COR-L47 (cell line): Measurements from ENCODE around the gene RUSF1.
"Not testable (repeated sequence)": the region's sequence is repeated elsewhere in the genome, so short reads cannot be mapped to it uniquely, and the experiment has no call there.

Source experiments
- DNase-seq: peaks from one replicate; lab custom pipeline; 2025; lab: John Stamatoyannopoulos, UW

The RUSF1 gene

GRCh38 chr16:31507929-31508705, at the start of gene RUSF1:
Gene RUSF1 (minus strand): TSS chr16:31508391. CDS start chr16:31508373, 18 bp downstream.
- DNase-seq, result peak; percentile 86

DNA sequence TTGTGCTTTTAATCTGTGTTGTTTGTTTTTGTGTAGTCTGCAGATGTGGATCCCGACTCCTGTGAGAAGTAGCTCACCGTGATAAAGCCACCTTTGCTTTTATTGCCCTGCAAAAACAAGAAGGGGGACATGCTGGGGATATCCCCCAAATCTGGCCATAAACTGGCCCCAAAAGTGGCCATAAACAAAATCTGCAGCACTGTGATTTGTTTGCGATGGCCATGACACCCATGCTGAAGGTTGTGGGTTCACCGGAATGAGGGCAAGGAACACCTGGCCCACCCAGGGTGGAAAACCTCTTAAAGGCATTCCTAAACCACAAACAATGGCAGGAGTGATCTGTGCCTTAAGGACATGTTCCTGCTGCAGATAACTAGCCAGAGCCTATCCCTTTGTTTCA, 34.6 kb upstream of the RUSF1 start:
- no peak for DNase-seq

- not testable (repeated sequence) for DNase-seq
Measured at GRCh38 chr16:31539762-31540161, 31.6 kb upstream of the RUSF1 start.

DNA sequence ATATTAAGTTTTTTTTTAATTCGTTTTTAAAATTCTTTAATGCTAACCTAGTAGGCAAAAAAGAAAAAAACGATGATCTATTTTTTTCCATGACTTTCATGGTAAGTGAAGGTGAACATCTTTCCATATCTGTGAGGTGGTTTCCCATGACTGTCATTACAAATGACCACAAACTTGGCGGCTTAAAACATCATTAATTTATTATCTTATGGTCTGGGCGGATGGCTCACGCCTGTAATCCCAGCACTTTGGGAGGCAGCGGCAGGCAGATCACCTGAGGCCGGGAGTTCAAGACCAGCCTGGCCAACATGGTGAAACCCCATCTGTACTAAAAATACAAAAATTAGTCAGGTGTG, 30.0 kb upstream of the RUSF1 start:
- DNase-seq, result not testable (repeated sequence)

DNA sequence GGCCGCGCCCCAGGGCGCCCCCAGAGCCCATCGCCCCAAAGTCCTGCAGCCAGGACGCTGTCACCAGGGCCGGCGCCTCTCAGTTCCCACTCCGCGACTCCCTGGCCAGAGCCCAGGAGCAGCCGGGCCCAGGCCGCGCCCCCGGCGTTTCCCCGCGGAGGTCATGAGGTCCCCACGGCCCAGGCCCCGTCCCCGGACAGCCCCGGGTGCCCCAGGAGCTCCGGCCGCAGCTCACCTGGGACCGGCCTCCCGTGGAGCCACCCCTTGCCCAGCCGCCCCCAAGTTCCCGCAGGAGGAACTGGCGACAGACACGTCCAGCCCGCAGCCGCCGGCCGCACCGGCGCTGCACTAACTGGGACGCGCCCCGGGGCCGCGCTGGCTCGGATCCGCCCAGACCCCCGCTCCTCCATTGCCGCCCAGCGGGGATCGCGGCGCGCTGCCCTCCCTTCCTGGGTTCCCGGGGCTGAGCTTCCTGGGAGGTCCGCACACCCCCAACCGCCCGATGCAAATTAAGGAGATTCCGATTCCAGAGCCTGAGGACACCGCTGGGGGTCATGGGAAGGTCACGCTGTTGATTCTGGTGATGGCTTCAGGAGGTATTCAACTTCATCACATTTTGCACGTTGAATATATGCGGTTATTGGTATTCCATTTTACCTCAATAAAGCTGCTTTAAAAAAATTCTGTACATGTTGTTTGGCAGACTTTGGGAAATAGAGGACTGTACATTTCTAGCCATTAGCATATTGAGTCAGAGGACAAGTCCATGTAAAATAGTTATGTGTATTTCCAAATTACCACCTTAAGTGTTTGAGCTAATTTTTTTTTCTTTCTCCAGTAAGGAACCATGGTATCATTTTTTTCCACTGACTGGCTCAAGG, 29.4 kb upstream of the RUSF1 start:
- no peak for DNase-seq

DNA sequence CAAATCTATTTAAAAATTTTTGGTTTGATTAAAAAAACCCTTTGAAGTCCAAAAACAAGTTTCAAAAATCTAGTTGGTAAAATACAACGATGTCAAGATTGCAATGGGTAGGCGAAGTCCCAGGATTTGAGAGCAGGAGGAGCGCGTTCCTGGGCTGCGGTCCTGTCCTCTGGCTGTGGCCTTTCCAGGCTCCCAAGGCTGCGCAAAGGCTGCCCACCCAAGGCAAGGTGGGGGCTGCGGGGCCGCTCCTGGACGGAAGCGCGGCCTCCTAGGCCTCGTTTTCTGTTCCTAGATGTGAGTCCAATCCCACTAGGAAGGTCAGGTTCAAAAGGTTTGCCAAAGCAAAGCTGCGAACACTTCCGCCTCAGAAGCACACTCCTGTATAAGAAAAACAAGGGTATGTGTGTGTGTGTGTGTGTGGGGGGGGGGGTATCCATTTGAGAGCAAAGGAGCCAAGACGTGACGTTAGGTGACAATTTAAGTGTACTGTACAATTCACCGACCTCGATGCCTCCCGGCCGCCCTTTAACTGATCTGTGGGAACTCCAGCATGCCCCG, 28.7 kb upstream of the RUSF1 start:
- no peak for DNase-seq

DNA sequence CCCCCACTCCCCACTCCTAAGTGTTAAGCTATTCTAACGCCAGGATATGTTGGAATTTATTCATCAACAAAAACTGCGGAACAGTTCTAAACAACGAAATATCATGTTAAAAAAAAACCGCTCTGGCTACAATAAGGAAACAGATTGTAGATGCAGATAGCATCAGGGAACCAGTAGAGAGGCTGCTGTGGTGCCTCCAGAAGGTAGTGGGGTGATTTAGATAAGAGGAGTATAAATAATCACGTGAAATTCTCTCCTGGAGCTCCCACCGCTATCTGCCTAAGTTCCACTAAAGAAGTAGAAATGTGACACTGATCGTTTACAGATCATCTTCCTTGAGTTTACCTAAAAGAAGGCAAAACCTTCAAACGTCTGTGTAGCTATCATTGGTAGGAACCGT, 27.5 kb upstream of the RUSF1 start:
- DNase-seq, result no peak

DNA sequence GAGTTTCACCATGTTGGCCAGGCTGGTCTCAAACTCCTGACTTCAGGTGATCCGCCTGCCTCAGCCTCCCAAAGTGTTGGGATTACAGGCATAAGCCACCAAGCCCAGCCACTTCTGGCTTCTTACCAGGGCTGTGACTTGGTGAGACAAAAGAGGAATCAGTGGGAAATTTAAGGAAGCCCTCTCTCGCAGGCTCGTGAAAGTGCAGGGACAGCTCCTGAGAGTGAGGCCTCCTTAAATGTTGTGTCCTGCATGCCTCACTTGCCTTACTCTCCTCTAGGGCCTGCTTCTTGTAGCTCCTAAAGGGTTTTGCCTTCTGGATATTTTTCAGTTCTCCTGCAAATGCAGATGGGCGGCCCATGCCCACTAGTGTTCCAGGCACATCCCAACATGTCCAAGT, 24.7 kb upstream of the RUSF1 start:
- no peak for DNase-seq

DNA sequence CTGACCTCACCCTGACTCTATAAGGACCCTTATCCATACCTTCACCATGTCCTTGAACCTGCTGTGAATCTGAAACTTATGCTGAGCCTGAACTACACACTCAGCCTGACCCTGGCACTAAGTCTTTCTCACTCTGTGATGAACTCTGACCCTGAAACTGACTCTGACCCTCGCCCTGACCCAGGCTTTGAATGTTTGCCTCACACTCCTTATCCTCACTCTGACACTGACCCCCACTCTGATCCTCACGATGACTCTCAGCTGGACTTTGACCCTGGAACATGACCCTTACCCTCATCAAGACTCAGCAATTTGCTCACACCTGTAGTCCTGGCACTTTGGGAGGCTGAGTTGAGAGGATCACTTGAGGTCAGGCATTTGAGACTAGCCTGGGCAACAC, 23.9 kb upstream of the RUSF1 start:
- DNase-seq, result no peak

GRCh38 chr16:31531096-31531495, 22.9 kb upstream of the RUSF1 start:
- no peak for DNase-seq

DNA sequence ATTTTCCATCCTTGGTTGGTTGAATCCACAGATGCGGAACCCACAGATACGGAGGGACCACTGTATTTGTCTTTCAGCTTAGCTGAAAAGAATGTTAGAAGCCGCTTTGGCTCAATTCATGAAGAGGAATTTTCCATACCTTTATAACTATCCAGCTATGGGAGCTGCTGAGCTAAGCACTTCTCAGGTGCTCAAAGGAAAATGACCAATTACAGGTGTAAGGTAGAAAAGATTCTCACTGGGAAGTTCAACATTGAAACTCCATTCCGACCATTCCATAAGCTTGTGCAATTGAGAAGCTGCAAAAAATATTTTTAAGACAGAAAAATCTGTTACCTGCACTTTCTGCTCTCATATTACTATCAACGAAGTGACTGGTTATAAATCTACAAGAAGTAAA, 22.2 kb upstream of the RUSF1 start:
- DNase-seq, result no peak

- no peak for DNase-seq
Measured at GRCh38 chr16:31529937-31530312, 21.7 kb upstream of the RUSF1 start.

DNA sequence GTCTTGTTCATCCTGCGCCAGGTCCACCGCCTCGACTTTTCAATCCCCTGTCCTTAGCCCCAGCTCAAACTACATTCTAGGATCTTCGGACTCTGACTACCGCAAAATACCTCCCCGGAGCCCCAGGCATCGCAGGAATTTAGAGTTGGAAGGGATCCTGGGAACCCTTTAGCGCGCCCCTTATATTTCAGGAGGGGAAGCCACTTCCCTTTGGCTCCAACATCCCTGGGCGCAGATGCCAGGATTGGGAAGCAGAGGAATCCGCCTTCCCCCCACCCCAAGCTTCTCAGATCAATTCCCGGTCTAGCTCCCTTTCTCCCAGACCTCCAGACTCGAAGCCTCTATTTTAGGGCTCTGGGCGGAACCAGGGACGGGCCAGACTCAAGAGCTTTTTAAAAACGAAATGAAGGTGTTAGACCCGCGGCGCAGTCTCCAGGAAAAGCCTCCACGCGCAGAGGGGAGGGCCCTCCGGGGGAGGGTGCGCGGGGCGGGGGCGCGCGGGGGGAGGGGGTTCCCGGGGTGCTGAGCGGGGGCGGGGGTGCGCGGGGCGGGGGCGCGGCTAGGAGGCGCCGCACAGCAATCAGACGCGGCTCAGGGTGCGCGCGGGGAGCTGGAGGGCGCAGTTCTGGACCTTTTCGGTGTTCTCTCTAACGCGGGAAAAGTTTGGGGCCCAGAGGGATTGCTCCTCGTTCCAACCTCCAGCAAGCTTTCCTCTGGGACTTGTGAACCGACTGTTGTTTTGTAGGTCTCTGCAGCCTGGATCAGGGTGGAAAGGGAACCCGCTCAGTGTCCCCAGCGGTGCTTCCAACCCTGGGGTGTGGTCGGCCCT, 21.1 kb upstream of the RUSF1 start:
- DNase-seq, result no peak

DNA sequence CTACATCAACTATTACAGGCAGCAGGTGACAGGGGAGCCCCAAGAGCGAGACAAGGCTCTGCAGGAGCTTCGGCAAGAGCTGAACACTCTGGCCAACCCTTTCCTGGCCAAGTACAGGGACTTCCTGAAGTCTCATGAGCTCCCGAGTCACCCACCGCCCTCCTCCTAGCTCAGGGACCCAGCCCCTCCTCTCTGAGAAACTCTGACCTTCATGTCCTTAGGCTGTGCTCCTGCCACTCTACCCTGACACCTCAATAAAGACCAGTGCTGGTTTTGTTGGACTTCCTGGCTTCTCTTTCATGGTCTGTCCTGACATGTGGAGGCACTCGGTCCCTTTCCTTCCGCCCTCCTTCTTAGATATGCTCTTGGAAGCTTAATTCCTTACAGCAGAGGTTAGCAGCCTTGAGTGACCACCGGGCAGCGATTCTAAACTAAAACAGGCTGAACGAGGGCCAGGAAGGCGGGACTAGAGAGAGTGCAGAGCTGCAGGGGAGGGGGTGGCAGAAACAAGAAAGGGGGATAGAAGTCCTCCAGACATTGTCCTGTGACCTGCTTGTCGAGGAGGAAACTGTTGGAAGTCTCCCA, 20.4 kb upstream of the RUSF1 start:
- no peak for DNase-seq

DNA sequence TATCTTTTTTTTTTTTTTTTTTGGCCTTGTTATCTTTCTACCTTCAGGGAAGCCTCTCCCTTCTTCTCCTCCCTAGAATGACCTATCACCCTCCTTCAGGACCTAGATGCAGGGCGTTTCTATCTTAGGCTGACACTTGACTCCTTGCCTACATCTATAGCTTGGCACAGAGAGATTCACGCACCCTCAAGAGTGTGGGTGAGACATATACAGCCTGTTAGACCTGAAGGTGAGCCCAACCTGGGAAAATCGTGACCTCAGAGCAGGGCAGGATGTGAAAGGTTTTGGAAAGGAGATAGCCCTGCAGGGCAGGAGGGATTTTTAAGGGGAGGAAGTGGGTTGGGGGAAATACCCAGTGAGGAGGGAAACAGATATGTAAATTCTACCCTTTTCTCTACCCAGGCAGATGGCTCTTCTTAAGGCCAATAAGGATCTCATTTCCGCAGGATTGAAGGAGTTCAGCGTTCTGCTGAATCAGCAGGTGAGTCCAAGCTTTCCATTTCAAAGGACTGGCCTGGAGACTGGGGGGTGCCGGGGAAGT, 19.6 kb upstream of the RUSF1 start, which contains the start of gene AHSP:
Gene AHSP (plus strand): TSS at position 167 of the 541 bp plus-strand sequence. CDS start 240 bp downstream, at position 407.
- DNase-seq, result no peak

GRCh38 chr16:31525113-31525512, 16.9 kb upstream of the RUSF1 start:
- no peak for DNase-seq

- DNase-seq, result not testable (repeated sequence)
Measured at GRCh38 chr16:31523768-31524167, 15.6 kb upstream of the RUSF1 start.

DNA sequence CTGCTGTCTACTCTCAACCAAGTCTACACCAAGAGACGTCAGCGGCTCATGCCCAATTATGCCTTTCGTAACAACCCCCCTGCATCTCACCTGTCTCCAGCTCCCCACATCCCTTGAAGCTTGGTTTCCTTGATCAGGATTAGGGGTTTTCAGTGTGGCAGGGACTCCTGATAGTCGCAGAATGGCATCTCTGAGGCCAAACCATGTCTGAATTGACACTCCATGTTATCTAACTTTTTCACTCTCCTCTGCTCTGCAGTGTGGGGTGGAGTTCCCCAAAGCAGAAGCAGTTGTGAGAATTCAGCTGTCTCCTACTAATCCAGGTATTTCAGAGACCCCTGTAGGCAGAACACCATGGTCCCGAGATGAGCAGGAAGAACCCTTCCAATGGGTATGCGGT, 13.9 kb upstream of the RUSF1 start:
- no peak for DNase-seq

- DNase-seq, result no peak
Measured at GRCh38 chr16:31521368-31521767, 13.2 kb upstream of the RUSF1 start.

GRCh38 chr16:31519759-31520431, 11.7 kb upstream of the RUSF1 start:
- peak; percentile 1 for DNase-seq
